ENCODE data around the gene NUP85.

- TF ChIP-seq CTCF (IDR thresholded peaks at IDR 0.05; ENCODE audit: insufficient read depth, low read depth, low read length): no peak
- no peak for TF ChIP-seq EZH2 (IDR thresholded peaks at IDR 0.05; ENCODE audit: insufficient read depth, low read length)
Observed at GRCh38 chr17:75218131-75218530, 12.7 kb downstream of the NUP85 start.
